Ishikawa (cell line): Measurements from ENCODE around the gene TMEM120A.

ENCODE experiments used
- CREB1 ChIP-seq: IDR thresholded peaks from 2 replicates; pipeline ENCODE4 v1.6.1; 2012; ENCODE audit warnings: low read depth
- EP300 ChIP-seq: IDR thresholded peaks from 2 replicates; pipeline ENCODE4 v1.6.1; 2012; ENCODE audit warnings: borderline replicate concordance

DNA sequence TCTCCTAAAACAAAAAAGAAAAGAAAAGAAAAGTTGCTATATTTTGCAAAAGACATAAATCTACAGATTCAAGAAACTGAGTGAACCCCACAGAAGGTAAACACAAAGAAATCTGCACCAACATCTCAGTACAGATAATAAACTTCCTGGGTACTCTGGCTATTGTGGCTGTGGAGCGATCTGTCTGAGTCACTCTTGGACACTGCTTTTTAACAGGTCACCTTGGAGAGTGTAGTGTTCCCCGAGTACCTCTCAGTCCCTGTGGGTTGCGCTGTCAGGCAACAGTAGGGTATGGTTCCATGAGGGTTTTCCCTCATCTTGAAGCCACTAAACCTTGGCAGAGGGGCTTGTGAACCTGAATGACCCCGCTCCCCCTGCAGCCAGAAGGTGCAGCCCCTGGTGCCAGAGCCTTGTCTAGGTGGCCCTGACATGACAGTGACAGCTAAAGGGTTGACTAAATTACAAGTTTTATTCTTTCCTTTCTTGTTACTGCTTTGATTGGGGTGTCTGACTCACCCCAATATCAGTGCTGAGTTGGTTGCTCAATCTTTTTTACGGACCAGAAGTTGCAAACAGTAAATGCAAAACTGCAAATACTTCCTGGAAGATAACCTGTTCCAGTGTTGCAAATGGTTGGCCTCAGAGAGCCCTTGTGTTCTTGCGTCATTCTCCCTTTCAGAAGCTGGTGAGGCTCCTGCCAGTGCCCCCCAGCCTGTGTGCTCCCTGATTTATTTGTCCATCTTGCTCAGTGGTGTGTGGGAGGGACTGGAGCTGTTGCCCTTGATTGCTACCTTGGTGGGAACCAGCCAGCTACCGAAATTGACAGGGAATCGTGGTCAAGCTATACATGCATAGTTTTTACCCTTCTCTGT is 48.9 kb downstream of the TMEM120A start:
- TF ChIP-seq EP300 (no peak), CREB1 (no peak)
